H1 (cell line): Measurements from ENCODE around the gene PTPN9. TPM values are rescaled to one million over a fixed set of nuclear protein-coding genes. Genes with fewer than 3 reads are reported as not detected.

ENCODE experiments used
- polyA plus RNA-seq, 7 experiments: library from polyadenylated mRNA; depleted of rRNA in 3 of 7; stranded (reverse) in 5 of 7; unstranded in 2 of 7; fragments of >200 nt in 5 of 7; fragments of 200-250 nt in 2 of 7; gene quantifications; 1 replicate in 5 of 7; 2 replicates in 1 of 7; 4 replicates in 1 of 7; pipeline versions ENCODE4 v1.2.1 to v1.2.3, GENCODE V29; 2011 to 2013; ENCODE audit warnings: missing spikeins in 2 of 7, mixed read lengths in 2 of 7
- small RNA-seq: library from polyadenylated mRNA; stranded (forward); fragments of <200 nt; extraction: miRNeasy Mini kit (QIAGEN cat#:217004); gene quantifications from one replicate; pipeline ENCODE3, GENCODE V24; 2013; ENCODE audit not compliant: insufficient read depth
- total RNA-seq: library from RNA; stranded (reverse); fragmentation: NEBNext Ultra II Directional; extraction: Animal tissue kit (Norgen Biotek cat#: 25700); gene quantifications from 2 replicates; pipeline ENCODE4 v1.2.1, GENCODE V29; 2021

Gene PTPN9
- total and polyA plus RNA-seq, 2 of the 8 experiments (the other 6 are each of a cell fraction or from before 2014, with no cell fraction given) = 46.6 to 57.4 TPM

Small RNAs within 50 kb of the gene (small RNA-seq; reads per million reads assigned to genes)
- gene AC105036.1 (not detected), gene AC105036.2 (not detected)

Other genes starting within 250 kb of the PTPN9 start
- gene COMMD4, start 243.3 kb downstream of the PTPN9 start, total RNA-seq = 131 and 132 TPM in 2 replicates
- 236 and 265 TPM in 2 replicates for gene COMMD4, start 243.3 kb downstream of the PTPN9 start, polyA plus RNA-seq (2011; rRNA removed)
- gene NEIL1, start 232.3 kb downstream of the PTPN9 start, total RNA-seq = 10.9 and 12.2 TPM in 2 replicates
- 10.4 and 19.5 TPM in 2 replicates for gene NEIL1, start 232.3 kb downstream of the PTPN9 start, polyA plus RNA-seq (2011; rRNA removed)
- 79.1 and 88.9 TPM in 2 replicates for gene MAN2C1, start 210.7 kb downstream of the PTPN9 start, total RNA-seq
- gene MAN2C1, start 210.7 kb downstream of the PTPN9 start, polyA plus RNA-seq (2011; rRNA removed) = 56.3 and 92.9 TPM in 2 replicates
- gene SIN3A, start 127.6 kb downstream of the PTPN9 start, total RNA-seq = 103 and 109 TPM in 2 replicates
- gene SIN3A, start 127.6 kb downstream of the PTPN9 start, polyA plus RNA-seq (2011; rRNA removed) = 69.5 and 86.6 TPM in 2 replicates
- gene SNUPN, start 46.4 kb upstream of the PTPN9 start, total RNA-seq = 26.2 and 28.2 TPM in 2 replicates
- 11.6 and 13.3 TPM in 2 replicates for gene SNUPN, start 46.4 kb upstream of the PTPN9 start, polyA plus RNA-seq (2011; rRNA removed)
- gene IMP3, start 60.9 kb upstream of the PTPN9 start, total RNA-seq = 114 and 122 TPM in 2 replicates
- 273 and 278 TPM in 2 replicates for gene IMP3, start 60.9 kb upstream of the PTPN9 start, polyA plus RNA-seq (2011; rRNA removed)
- gene SNX33, start 68.6 kb upstream of the PTPN9 start, total RNA-seq = 22.9 and 24.8 TPM in 2 replicates
- 14.3 and 15.7 TPM in 2 replicates for gene SNX33, start 68.6 kb upstream of the PTPN9 start, polyA plus RNA-seq (2011; rRNA removed)
- 3.0 and 3.2 TPM in 2 replicates for gene CSPG4, start 133.5 kb upstream of the PTPN9 start, total RNA-seq
- gene CSPG4, start 133.5 kb upstream of the PTPN9 start, polyA plus RNA-seq (2011; rRNA removed) = 1.4 and 1.9 TPM in 2 replicates